Measurements from ENCODE around the gene ADAMTS6.
"Not testable (repeated sequence)": the region's sequence is repeated elsewhere in the genome, so short reads cannot be mapped to it uniquely, and the experiment has no call there.

The ADAMTS6 gene

DNA sequence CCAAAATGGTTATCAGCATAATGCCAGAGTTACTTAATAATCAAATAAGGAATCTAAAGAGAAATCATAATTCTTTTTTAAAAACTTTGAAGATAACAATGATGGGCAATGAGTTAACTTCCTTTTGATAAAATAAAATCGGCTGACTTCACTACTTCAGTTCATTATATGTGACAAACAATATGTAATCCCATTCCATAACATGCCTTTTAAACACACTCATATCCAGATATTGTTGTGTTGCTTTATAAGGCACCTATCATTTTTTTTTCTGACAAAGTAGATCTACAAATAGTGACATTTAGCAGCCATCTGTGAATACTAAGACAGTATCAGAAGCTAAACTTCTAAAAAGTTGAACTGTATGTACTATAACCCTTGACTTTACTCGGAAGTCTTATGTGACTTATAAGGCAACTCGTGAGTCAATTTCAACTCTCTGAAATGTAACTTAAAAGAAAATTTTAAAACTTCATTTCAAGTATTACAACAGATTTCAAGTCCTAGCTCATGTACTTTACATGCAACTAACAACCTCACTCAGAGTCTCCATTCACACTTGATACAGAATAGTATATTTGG lies 7.5 kb downstream of the ADAMTS6 start:
- no peak for DNase-seq

DNA sequence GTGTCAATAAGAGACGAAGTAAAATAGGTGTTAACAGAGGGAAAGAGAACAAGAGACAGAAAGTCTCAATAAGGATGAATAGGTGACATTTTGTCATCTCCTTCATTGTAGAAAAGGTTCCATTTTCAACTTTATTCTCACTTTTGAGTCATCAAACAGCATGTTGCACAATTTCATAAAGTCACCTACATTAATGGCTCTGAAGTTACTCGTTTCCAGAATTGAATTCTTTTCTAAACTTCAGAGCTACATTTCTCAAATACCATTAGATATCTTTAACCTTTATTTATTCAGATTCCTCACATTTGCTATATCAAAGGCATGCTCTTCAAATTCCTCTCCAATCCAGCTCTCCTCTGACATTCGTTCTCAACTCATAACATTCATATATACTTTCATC lies 13.1 kb downstream of the ADAMTS6 start:
- no peak for DNase-seq

DNA sequence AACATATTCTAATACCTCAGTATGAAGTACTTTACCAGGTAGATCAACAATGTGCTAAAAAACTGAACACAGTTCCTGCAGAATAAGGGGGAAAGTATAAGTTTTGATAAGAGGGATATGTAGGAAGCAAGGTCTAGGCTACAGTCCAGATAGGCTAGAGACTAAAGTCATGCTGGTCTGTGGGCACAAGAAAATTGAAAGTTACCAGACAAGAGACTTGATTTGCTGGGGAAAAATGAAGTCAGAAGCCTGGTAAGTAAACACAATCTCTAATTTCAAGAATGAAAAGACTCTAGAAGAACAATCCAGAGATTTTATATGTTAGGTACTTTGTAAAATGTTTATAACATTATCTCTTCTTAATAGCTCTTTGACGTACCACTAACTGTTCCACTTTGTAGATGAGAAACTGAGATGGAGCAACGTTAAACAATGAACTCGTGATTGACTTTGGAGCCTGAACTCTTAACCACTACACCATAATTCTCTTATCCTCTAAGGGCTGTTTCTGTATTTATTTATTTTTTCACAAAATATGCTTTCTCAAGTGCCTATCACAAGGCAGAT lies 19.5 kb downstream of the ADAMTS6 start:
- DNase-seq: no peak

DNA sequence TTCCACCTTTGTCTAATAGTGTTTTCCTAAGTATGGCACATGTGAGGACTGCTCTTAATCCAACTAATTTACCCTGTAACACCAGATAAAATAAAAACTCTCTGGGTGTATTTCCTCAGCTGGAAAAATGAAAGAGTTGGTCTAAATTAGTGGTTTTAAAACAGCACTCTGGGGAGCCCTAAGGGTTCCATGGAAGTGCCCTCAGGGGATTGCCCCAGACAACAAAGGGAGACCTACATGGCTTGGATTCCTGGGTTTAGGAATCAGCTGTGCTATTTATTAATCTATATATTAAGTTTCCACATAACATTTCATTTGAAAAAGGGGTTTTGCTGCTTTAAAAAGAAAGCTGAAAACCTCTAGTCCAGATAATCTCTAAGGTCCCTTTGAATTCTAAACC lies 20.2 kb downstream of the ADAMTS6 start:
- DNase-seq: no peak

DNA sequence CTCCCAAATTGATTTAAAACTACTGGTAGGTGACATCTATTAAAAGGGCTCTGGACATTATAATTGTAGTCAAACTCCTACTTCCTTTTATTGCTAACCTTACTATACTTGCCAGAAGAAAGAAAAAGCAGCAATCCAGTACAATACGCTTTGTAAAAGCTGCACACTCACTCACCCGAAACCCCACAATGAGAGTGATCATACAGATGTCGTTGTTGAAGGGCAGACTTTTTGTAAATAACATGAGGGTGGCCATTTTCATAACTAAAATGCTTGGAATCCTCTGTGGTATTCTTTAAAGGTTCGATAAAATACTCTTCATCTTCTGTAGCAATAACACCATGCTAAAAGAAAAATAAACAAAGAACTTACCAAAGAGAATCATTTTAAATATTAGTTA lies 21.7 kb downstream of the ADAMTS6 start:
- DNase-seq: no peak

DNA sequence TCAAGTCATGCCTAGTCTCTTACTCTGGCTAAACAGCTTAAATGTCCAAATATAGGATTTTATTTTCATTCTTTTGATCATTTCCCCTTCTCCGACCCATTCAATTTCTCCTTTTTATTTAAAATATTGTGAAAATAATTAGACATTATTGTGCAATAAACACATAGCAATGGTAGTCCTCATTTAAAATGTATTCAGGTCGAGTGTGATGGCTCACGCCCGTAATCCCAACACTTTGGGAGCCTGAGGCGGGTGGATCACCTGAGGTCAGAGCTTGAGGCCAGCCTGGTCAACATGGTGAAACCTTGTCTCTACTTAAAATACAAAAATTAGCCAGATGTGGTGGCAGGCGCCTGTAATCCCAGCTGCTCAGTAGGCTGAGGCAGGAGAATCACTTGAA lies 26.7 kb downstream of the ADAMTS6 start:
- DNase-seq: no peak

DNA sequence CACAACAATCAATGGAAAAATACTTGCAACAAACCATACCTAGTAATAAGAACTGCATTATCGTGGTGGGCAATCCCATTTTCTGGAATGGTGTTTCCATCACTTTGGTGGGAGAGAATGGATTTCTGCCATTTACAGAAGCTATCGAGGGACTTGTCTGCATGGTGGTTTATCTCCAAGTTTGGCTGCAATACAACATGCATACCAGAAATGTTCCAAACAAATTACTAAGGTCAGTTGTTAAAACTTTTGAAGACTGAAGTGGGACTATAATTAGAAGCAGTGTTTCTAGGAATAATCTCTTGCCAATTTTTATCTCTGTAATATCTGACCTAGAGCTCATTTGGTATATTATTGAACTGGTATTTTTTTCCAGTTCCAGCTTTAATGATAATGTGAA lies 30.3 kb downstream of the ADAMTS6 start:
- DNase-seq: no peak

DNA sequence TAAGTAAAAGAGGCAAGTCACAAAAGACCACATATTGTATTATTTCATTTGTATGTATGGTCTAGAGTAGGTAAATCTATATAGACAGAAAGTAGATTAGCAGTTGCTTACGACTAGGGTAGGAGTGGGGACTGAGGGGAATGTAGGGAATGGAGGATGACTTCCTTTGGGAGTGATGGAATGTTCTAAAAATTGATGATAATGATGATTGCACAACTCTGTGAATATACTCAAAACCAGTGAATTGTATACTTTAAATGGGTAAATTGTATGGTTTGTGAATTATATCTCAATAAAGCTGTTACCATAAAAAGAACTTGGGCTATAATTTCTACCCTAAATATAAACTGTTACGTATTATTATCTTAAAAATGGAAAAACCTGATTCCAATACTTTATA lies 35.0 kb downstream of the ADAMTS6 start:
- no peak for DNase-seq

DNA sequence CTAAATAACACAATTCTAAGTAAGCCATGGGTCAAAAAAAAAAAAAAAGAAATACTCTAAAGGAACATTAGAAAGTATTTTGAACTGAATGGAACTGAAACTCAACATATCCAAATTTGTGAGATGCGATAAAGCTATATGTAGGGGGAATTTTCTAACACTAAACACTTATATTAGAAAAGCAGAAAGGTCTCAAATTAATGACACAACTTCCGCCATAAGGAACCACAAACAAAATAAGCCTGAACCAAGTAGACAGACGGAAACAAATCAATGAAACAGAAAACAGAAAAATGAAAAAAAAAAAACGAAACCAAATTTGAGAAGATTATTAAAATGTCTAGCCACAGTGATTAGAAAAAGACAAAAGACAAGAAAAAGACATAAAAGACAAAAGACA lies 39.9 kb downstream of the ADAMTS6 start:
- no peak for DNase-seq

DNA sequence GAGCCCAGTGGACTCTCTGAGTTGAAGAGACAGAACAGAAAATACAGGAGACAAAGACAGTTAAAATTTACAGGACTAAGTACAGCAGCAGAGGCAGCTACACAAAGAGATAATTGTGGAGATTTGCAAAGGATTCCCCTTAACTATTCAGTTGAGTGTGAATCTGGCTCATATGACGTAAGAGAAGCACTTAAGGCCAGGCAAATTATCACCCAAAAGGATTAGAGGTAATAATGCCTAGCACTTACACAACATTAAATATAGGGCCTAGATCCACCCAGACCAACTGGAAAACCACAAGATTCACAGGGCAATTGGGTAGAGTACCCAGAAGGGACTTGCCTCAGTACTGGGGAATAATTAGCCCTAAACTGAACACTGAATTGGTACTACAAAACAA lies 41.3 kb downstream of the ADAMTS6 start:
- no peak for DNase-seq

DNA sequence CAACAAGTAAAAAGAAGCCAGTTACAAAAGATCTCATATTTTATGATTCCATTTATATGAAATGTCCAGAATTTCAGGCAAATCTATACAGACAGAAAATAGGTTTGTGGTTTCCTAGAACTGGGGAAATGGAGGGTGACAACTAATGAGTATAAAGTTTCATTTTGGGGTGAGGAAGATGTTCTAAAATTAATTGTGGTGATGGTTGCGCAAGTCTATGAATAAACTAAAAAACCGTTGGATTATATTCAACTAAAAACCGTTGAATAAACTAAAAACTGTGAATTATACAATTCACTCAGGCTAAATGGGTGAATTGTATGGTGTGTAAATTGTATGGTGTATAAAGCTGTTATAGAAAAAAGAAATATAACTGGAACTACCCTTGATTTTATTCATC lies 47.6 kb downstream of the ADAMTS6 start:
- DNase-seq: no peak

DNA sequence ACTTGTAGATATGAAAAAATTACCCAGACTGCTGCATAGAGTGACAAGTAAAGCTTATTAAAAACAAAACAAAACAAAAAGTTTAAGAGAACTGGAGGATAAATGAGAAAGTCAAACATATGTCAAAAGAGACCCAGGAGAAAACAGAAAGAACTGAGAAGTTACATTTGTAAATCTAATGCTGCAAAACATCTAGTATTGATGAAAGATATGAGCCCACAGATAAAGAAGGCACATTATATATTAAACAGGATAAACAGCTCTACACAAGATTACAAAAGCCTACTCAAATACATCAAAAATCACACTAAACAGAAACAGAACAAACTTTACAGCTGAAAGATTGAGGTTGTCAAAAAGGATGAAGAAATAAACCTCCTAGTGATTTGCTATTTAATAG lies 55.1 kb downstream of the ADAMTS6 start:
- DNase-seq: no peak

DNA sequence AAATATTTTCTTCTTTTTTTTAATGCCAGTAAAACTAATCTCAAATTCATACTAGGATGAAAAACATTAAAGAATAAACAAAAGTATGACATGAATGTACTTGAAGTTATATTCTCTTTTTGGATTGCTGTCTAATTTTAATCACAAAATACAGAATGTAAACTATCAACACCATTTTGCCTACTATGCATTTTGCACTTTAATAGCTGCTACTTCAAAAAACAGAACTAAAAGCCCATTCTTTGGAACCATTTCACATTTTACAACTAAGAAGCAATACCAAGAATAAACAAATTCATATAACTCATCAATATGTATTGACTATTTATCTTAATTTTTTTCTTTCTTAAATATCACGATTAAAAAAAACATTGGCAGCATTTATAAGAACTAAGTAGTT lies 58.1 kb downstream of the ADAMTS6 start:
- no peak for DNase-seq

DNA sequence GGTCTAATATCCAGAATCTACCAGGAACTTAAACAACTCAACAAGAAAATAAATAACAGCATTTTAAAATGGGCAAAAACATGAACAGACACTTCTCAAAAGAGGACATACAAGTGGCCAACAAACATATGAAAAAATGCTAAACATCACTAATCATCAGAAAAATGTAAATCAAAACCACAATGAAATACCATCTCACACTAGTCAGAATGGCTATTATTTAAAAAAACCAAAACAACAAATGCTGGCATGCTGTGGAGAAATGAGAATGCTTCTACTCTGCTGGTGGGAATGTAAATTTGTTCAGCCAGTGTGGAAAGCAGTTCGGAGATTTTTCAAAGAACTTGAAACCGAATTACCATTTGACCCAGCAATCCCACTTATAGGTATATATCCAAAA lies 63.1 kb downstream of the ADAMTS6 start:
- no peak for DNase-seq

DNA sequence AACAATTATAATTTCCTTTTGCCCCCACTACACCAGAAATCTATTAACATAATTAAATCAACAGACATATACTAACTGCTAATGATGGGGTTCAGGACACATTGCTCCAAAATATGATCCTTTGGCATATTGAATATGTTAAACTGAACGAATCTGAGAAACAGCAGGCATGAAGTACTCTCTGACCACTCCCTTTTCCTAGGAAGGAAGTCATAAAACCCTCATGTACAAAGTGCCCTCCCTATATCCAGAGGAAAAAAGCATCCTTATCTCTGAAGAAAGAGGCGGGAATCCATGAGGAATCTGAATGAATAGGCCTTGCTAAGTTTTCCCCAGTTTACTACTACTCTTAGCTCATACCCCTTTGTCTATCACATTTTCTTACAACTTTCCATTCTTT lies 67.9 kb downstream of the ADAMTS6 start:
- DNase-seq: no peak

DNA sequence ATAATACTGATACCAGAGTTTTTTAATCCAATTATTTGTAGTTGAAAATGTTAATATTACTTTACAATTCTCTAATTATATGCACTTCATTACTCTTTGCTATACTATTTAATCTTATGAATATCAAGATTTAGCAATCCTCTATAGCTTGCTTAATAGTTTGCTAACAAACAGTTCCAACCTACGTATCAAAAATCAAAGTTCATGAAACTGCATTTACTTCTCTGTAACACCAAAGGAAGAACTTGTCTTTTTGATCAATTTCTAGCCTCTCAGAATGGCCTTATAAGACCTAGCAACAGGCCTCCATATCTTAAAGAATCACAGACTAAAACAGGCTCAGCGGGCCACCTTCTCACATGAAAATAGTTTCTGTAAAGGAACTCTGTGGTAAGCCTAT lies 68.9 kb downstream of the ADAMTS6 start:
- no peak for DNase-seq

DNA sequence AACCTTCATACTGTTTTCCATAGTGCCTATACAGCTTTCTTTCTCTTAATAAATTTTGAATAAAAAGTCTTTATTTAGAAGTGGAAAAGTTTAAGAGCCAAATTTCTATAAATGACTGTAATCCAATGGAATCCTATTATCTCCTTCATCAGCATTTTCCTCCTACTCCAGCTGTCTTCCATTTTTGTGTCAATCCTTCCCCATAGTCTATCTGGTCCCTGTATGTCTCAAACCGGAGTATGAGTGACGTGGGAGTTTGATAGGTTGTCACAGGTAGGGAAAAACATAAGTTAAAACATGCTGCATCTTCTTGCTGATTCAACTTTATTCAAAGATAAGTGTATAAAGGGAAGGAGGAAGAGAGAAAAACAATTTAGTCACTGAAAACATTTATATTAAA lies 70.4 kb downstream of the ADAMTS6 start:
- no peak for DNase-seq

DNA sequence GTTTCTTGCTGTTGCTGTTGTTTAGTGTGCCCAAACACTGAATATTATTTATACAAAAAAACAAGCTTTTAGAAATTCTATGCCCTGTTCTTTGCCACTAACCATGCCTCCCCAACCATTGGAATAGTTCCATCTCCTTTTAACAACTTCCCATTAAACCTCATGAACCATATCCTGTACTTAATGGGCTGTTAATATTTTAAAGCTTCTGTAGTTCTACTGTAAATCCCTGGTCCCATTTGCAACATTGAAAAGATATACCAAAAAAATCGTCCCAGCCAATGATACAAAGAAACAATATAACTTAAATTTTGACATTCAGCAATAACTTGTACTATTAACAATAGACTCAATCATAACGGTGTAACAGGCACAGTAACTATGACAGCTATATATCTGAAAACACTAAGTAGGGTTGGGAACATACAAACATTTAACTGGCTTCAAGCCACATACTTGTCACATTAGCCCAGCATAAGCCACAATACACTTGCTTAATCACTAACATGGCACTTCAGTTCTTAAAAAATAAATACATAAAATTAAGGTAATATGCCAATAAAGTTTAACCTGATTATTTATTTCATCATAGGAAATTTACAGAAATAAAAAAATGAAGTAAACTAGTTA lies 86.1 kb downstream of the ADAMTS6 start:
- no peak for DNase-seq

DNA sequence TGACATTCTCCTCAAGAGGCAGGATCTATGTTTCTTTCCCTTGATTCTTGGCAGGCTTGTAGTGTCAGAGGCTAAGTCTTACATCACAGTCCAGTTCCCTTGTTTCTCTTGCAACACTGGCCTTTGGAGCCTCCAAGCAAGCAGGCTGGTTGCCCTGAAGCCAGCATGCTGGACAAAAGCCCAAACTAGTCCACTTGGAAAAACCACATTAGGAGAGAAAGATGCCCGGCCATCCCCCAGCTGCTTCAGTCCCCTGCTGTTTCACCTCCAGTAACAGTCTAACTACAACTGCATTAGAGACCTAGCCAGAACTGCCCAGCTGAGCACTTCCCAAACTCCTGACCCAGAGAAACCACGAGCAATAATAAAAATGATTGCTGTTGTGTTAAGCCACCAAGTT lies 87.6 kb downstream of the ADAMTS6 start:
- no peak for DNase-seq

DNA sequence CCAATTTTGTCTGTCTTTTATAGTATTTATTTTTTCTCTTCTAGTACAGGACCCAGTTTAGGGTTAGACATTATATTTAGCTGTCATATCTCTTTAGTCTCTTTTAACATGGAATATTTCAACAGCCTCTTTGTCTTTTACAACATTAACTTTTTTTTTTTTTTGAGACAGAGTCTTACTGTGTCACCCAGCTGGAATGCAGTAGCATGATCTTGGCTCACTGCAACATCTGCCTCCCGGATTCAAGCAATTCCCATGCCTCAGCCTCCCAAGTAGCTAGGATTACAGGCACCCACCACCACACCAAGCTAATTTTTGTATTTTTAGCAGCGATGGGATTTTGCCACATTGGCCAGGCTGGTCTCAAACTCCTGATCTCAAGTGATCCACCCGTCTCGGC lies 90.1 kb downstream of the ADAMTS6 start:
- no peak for DNase-seq

DNA sequence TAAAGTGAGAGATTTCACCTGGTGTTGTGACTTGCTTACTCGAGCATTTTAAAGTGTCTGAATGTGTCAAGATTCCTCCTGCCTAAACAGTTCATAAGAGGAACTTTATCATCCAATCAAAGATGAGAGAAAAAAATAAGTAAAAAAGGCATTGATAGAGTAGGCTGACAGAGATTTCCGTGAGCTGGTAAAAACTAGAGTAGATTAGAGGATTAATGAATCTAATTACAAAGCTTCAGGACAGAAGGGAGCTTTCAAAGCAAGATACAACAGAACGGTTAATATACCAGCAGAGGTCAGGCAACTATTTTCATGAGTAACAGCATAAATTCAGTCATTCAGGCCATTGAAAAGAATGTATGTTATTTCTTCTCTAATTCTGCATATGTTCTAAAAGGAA lies 91.5 kb downstream of the ADAMTS6 start:
- DNase-seq: no peak

DNA sequence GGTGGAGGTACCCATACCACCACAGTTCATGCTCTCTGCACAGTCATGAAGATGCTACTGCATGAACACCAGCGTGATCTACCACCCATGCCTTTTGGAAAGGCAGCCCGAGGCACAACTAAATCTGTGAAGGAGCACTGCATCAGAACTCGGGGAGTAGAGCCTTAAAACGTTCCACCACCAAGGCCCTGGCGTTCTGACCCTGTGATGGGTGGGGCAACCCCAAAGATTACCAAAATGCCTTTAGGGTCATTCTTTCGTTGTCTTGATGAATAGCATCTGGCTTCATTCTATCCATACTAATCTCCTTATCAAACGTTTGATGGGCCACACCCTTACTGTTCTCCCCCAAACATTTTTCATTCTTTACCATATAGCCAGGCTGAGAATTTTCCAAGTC lies 97.9 kb downstream of the ADAMTS6 start:
- DNase-seq: no peak

DNA sequence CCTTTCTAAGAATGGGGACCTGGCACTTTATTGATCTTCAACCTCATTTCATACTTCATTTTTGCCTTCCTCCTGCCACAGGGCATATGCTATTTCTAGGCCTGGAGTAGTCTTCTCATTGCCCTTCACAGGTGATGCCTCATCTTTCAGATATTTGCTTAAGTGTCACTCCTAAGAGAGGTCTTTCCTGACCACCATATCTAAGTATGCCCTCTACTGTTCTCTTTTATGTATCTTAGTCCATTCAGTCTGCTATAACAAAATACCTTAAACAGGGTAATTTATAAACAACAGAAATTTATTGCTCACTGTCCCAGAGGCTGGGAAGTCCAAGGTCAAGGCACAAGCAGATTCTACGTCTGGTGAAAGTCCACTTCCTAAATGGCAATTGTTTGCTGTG lies 99.1 kb downstream of the ADAMTS6 start:
- DNase-seq: no peak

DNA sequence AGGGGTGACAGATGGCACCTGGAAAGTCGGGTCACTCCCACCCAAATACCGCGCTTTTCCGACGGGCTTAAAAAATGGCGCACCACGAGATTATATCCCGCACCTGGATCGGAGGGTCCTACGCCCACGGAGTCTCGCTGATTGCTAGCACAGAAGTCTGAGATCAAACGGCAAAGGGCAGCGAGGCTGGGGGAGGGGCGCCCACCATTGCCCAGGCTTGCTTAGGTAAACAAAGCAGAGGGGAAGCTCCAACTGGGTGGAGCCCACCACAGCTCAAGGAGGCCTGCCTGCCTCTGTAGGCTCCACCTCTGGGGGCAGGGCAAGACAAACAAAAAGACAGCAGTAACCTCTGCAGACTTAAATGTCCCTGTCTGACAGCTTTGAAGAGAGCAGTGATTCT lies 111.2 kb downstream of the ADAMTS6 start:
- DNase-seq: not testable (repeated sequence)

DNA sequence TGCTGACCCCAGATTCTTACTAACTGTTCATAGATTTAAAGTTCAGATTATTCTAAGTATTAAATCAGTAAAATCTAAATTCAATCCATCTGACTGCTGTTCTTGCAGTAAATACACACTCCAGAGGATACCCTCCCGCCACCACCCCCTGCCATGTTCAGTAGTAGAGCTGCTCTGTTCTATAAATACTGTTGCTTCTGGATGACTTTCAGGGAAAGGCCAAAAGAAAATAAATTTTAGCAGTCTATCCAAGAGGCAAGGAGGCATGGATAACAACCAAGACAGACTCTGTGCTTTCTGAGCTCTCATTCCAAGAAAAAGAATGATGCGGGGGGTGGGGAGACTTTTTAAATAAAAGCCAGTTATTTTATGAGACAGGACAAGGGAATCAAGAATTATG lies 115.1 kb downstream of the ADAMTS6 start:
- no peak for DNase-seq

Measured in stimulated activated CD4-positive, alpha-beta T cell treated with anti-CD3 and anti-CD28 coated beads, Interleukin-15, amount 100 ng/mL, for 24 hours (primary cell).